NCI-H2196 (cell line): ENCODE results near the gene SIM2.

Source experiments
- DNase-seq: peaks from one replicate; lab custom pipeline; 2025; ENCODE audit not compliant: unreplicated experiment; lab: John Stamatoyannopoulos, UW

SIM2 gene

GRCh38 chr21:36759348-36760083 lies 60.6 kb downstream of the SIM2 start:
- no peak for DNase-seq

GRCh38 chr21:36761685-36762084 lies 62.8 kb downstream of the SIM2 start:
- no peak for DNase-seq

GRCh38 chr21:36762642-36763041 lies 63.7 kb downstream of the SIM2 start:
- DNase-seq: no peak

- no peak for DNase-seq
Observed at GRCh38 chr21:36763305-36763704, 64.4 kb downstream of the SIM2 start.

- no peak for DNase-seq
Observed at GRCh38 chr21:36765229-36765628, 66.3 kb downstream of the SIM2 start.

- DNase-seq: no peak
Observed at GRCh38 chr21:36766511-36766910, 67.6 kb downstream of the SIM2 start.

GRCh38 chr21:36767096-36767495 lies 68.2 kb downstream of the SIM2 start:
- DNase-seq: no peak

- DNase-seq: no peak
Observed at GRCh38 chr21:36768496-36768895, 69.6 kb downstream of the SIM2 start.

GRCh38 chr21:36769051-36769839 lies 70.3 kb downstream of the SIM2 start:
- no peak for DNase-seq

- peak; percentile 67 for DNase-seq
Observed at GRCh38 chr21:36773117-36773516, 74.2 kb downstream of the SIM2 start.

- DNase-seq: no peak
Observed at GRCh38 chr21:36773995-36774394, 75.1 kb downstream of the SIM2 start.

GRCh38 chr21:36776981-36777617 lies 78.2 kb downstream of the SIM2 start:
- no peak for DNase-seq

- DNase-seq: no peak
Observed at GRCh38 chr21:36780861-36781260, 81.9 kb downstream of the SIM2 start.

GRCh38 chr21:36783612-36784374 lies 84.9 kb downstream of the SIM2 start:
- peak; percentile 56 for DNase-seq

- DNase-seq: no peak
Observed at GRCh38 chr21:36784947-36785346, 86.0 kb downstream of the SIM2 start.

- no peak for DNase-seq
Observed at GRCh38 chr21:36785615-36786014, 86.7 kb downstream of the SIM2 start.

- no peak for DNase-seq
Observed at GRCh38 chr21:36786186-36786585, 87.3 kb downstream of the SIM2 start.

- DNase-seq: no peak
Observed at GRCh38 chr21:36788120-36788638, 89.3 kb downstream of the SIM2 start.

GRCh38 chr21:36790616-36791015 lies 91.7 kb downstream of the SIM2 start:
- DNase-seq: no peak

GRCh38 chr21:36791180-36791579 lies 92.3 kb downstream of the SIM2 start:
- DNase-seq: no peak
